Neural progenitor cell (in vitro differentiated cells): ENCODE data around the gene CCDC107. TPM values are rescaled to one million over a fixed set of nuclear protein-coding genes. Genes with fewer than 3 reads are reported as not detected.

Experiments
- DNase-seq: peaks from one replicate; pipeline ENCODE4 v3.0.0-alpha.2; 2016; ENCODE audit warnings: low spot score
- H2AFZ ChIP-seq: fragments of 200-600 bp; sonication (generic); replicated peaks from 2 replicates; pipeline ENCODE4 v1.6.1; 2016; ENCODE audit warnings: antibody characterized with exemption
- H3F3A ChIP-seq: fragments of 200-600 bp; sonication (generic); 2 replicates; pipeline ENCODE4 v1.6.1; 2016; ENCODE audit warnings: antibody characterized with exemption, low read depth
- H3K27ac ChIP-seq: fragments of 200-600 bp; sonication (generic); 2 replicates; pipeline ENCODE4 v1.5.1; 2016; ENCODE audit warnings: mild to moderate bottlenecking
- H3K27me3 ChIP-seq: fragments of 200-600 bp; sonication (generic); 2 replicates; pipeline ENCODE4 v1.6.1; 2016; ENCODE audit warnings: mild to moderate bottlenecking, moderate library complexity
- H3K36me3 ChIP-seq: fragments of 200-600 bp; sonication (generic); 2 replicates; pipeline ENCODE4 v1.5.1; 2016
- H3K4me1 ChIP-seq: fragments of 200-600 bp; sonication (generic); 2 replicates; pipeline ENCODE4 v1.6.1; 2016; ENCODE audit warnings: mixed run types
- H3K4me2 ChIP-seq: fragments of 200-600 bp; sonication (generic); 2 replicates; pipeline ENCODE4 v1.6.1; 2016
- H3K4me3 ChIP-seq: fragments of 200-600 bp; sonication (generic); 2 replicates; pipeline ENCODE4 v1.5.1; 2016
- H3K79me2 ChIP-seq: fragments of 200-600 bp; sonication (generic); 2 replicates; pipeline ENCODE4 v1.6.1; 2016; ENCODE audit warnings: low read depth
- H3K9ac ChIP-seq: fragments of 200-600 bp; sonication (generic); 2 replicates; pipeline ENCODE4 v1.6.1; 2016
- H3K9me3 ChIP-seq: fragments of 200-600 bp; sonication (generic); 2 replicates; pipeline ENCODE4 v1.5.1; 2016; ENCODE audit warnings: low read depth
- H4K20me1 ChIP-seq: fragments of 200-600 bp; sonication (generic); 2 replicates; pipeline ENCODE4 v1.6.1; 2016; ENCODE audit warnings: low read depth
- H3K27ac Mint-ChIP-seq: 3 replicates; pipeline ENCODE4 v1.8.0; 2021; ENCODE audit warnings: mixed read lengths
- H3K27me3 Mint-ChIP-seq: 2 replicates; pipeline ENCODE4 v1.8.0; 2022; ENCODE audit warnings: low read depth, mild to moderate bottlenecking, inconsistent platforms, moderate library complexity, mixed read lengths; ENCODE audit not compliant: insufficient read depth
- H3K36me3 Mint-ChIP-seq: 3 replicates; pipeline ENCODE4 v1.8.0; 2021; ENCODE audit warnings: mixed read lengths
- H3K4me1 Mint-ChIP-seq: 3 replicates; pipeline ENCODE4 v1.8.0; 2021; ENCODE audit warnings: mixed read lengths
- H3K4me3 Mint-ChIP-seq: 3 replicates; pipeline ENCODE4 v1.8.0; 2021; ENCODE audit warnings: mild to moderate bottlenecking, moderate library complexity, mixed read lengths
- H3K9me3 Mint-ChIP-seq: 3 replicates; pipeline ENCODE4 v1.8.0; 2020; ENCODE audit warnings: mixed read lengths
- CTCF ChIP-seq: fragments of 200-600 bp; sonication (generic); IDR thresholded peaks from 2 replicates; pipeline ENCODE4 v1.5.1; 2017; ENCODE audit warnings: antibody characterized with exemption, mild to moderate bottlenecking
- EZH2 ChIP-seq: fragments of 200-600 bp; sonication (generic); IDR thresholded peaks from 2 replicates; pipeline ENCODE4 v1.6.1; 2017; ENCODE audit warnings: antibody characterized with exemption, mild to moderate bottlenecking, moderate library complexity
- EZH2phosphoT487 ChIP-seq: fragments of 200-600 bp; sonication (generic); IDR thresholded peaks from 2 replicates; pipeline ENCODE4 v1.6.1; 2017; ENCODE audit warnings: antibody characterized with exemption
- total RNA-seq: library from RNA; depleted of rRNA; stranded (reverse); fragments of >200 nt; gene quantifications from 2 replicates; pipeline ENCODE4 v1.2.3, GENCODE V29; 2015; ENCODE audit warnings: low replicate concordance

Gene CCDC107
- total RNA-seq, 1 donor from 2014 or later = 3.8 TPM

GRCh38 chr9:35685506-35685905, 27.4 kb downstream of the CCDC107 start:
- TF ChIP-seq CTCF (no peak), EZH2phosphoT487 (no peak), EZH2 (no peak)
- Histone ChIP-seq H2AFZ (no peak overlapping the region), H3K4me1 (peaks cover 7% of the 10 kb centered on the region), H3K27me3 (no peaks in the 10 kb centered on the region), H3K9ac (no peak overlapping the region), H3K9me3 (no peaks in the 10 kb centered on the region), H3K27ac (no peak overlapping the region), H3K4me2 (no peak overlapping the region), H3F3A (peaks cover 9% of the 10 kb centered on the region), H4K20me1 (no peaks in the 10 kb centered on the region), H3K79me2 (peaks cover 19% of the 10 kb centered on the region), H3K4me3 (no peak overlapping the region), H3K36me3 (no peaks in the 10 kb centered on the region)
- H3K9me3 Mint-ChIP-seq = peaks cover 2% of the 10 kb centered on the region
- DNase-seq = no peak
- H3K4me3 Mint-ChIP-seq = no peak overlapping the region
- H3K27ac Mint-ChIP-seq = no peak overlapping the region
- peaks cover 9% of the 10 kb centered on the region for H3K27me3 Mint-ChIP-seq
- H3K36me3 Mint-ChIP-seq = peaks cover 24% of the 10 kb centered on the region
- peaks cover 33% of the 10 kb centered on the region for H3K4me1 Mint-ChIP-seq

GRCh38 chr9:35686222-35687203, 28.4 kb downstream of the CCDC107 start:
- H3K4me3 ChIP-seq = no peak overlapping the region
- no peaks in the 10 kb centered on the region for H3K36me3 ChIP-seq
- H3K4me1 ChIP-seq = peaks cover 10% of the 10 kb centered on the region
- H2AFZ ChIP-seq = no peak overlapping the region
- peak overlapping the region; percentile 91 for H3K27ac Mint-ChIP-seq
- H3K4me3 Mint-ChIP-seq = no peak overlapping the region
- H3K27ac ChIP-seq = no peak overlapping the region
- DNase-seq = no peak
- no peak overlapping the region for H3K9ac ChIP-seq
- H3K4me1 Mint-ChIP-seq = peaks cover 34% of the 10 kb centered on the region
- H3K9me3 Mint-ChIP-seq = peaks cover 2% of the 10 kb centered on the region
- peaks cover 4% of the 10 kb centered on the region for H3F3A ChIP-seq
- H3K27me3 ChIP-seq = no peaks in the 10 kb centered on the region
- no peak for TF ChIP-seq EZH2phosphoT487
- H3K36me3 Mint-ChIP-seq = peaks cover 24% of the 10 kb centered on the region
- no peak overlapping the region for H3K4me2 ChIP-seq
- H3K9me3 ChIP-seq = no peaks in the 10 kb centered on the region
- peaks cover 19% of the 10 kb centered on the region for H3K79me2 ChIP-seq
- H3K27me3 Mint-ChIP-seq = peaks cover 8% of the 10 kb centered on the region
- no peaks in the 10 kb centered on the region for H4K20me1 ChIP-seq

- Histone ChIP-seq H4K20me1 (no peaks in the 10 kb centered on the region), H3K9ac (no peak overlapping the region), H3K4me2 (no peak overlapping the region), H3K27me3 (no peaks in the 10 kb centered on the region), H3K79me2 (peaks cover 19% of the 10 kb centered on the region), H3F3A (peaks cover 12% of the 10 kb centered on the region), H3K4me3 (no peak overlapping the region), H3K4me1 (peaks cover 10% of the 10 kb centered on the region), H2AFZ (no peak overlapping the region), H3K36me3 (no peaks in the 10 kb centered on the region), H3K9me3 (no peaks in the 10 kb centered on the region), H3K27ac (no peak overlapping the region)
- H3K36me3 Mint-ChIP-seq = peaks cover 19% of the 10 kb centered on the region
- H3K27ac Mint-ChIP-seq = no peak overlapping the region
- peak overlapping the region; percentile 12 for H3K4me3 Mint-ChIP-seq
- H3K9me3 Mint-ChIP-seq = peaks cover 2% of the 10 kb centered on the region
- H3K27me3 Mint-ChIP-seq = peaks cover 9% of the 10 kb centered on the region
- DNase-seq = no peak
- TF ChIP-seq CTCF (no peak), EZH2phosphoT487 (no peak), EZH2 (no peak)
- peaks cover 36% of the 10 kb centered on the region for H3K4me1 Mint-ChIP-seq
Measured at GRCh38 chr9:35687306-35687705, 29.2 kb downstream of the CCDC107 start.
